Endodermal cell (in vitro differentiated cells): ENCODE data around the gene NUCKS1. TPM values are rescaled to one million over a fixed set of nuclear protein-coding genes. Genes with fewer than 3 reads are reported as not detected.

Experiments used
- DNase-seq: peaks from one replicate; pipeline ENCODE4 v3.0.0-alpha.2; 2017
- H3K27ac ChIP-seq: 2 replicates; pipeline ENCODE4 v1.5.1; 2013; ENCODE audit warnings: mild to moderate bottlenecking, low read depth, low read length, moderate library complexity
- H3K27me3 ChIP-seq: 2 replicates; pipeline ENCODE4 v1.6.1; 2013; ENCODE audit warnings: mild to moderate bottlenecking, low read length, moderate library complexity; ENCODE audit not compliant: insufficient read depth, control insufficient read depth, poor library complexity, severe bottlenecking
- H3K36me3 ChIP-seq: 2 replicates; pipeline ENCODE4 v1.7.0; 2013; ENCODE audit warnings: mild to moderate bottlenecking, low read length, moderate library complexity; ENCODE audit not compliant: control insufficient read depth, insufficient read depth
- H3K4me1 ChIP-seq: one replicate; pipeline ENCODE4 v1.7.0; 2013; ENCODE audit warnings: low read length; ENCODE audit not compliant: control insufficient read depth, insufficient read depth
- H3K4me3 ChIP-seq: 2 replicates; pipeline ENCODE4 v1.5.1; 2013; ENCODE audit warnings: mild to moderate bottlenecking, low read length, moderate library complexity
- H3K9ac ChIP-seq: 2 replicates; pipeline ENCODE4 v1.6.1; 2013; ENCODE audit warnings: mild to moderate bottlenecking, low read length, moderate library complexity; ENCODE audit not compliant: poor library complexity, severe bottlenecking; ENCODE audit errors: extremely low read depth
- H3K9me3 ChIP-seq: 2 replicates; pipeline ENCODE4 v1.6.1; 2013; ENCODE audit warnings: mild to moderate bottlenecking, low read length, moderate library complexity; ENCODE audit not compliant: control insufficient read depth
- H3K27ac Mint-ChIP-seq: 2 replicates; pipeline ENCODE4 v1.8.0; 2020; ENCODE audit warnings: mixed read lengths
- H3K27me3 Mint-ChIP-seq: 2 replicates; pipeline ENCODE4 v1.8.0; 2021; ENCODE audit warnings: mild to moderate bottlenecking, mixed read lengths; ENCODE audit not compliant: insufficient read depth
- H3K36me3 Mint-ChIP-seq: 2 replicates; pipeline ENCODE4 v1.8.0; 2020; ENCODE audit warnings: low read depth, mixed read lengths
- H3K4me1 Mint-ChIP-seq: 2 replicates; pipeline ENCODE4 v1.8.0; 2020; ENCODE audit warnings: mixed read lengths
- H3K4me3 Mint-ChIP-seq: 2 replicates; pipeline ENCODE4 v1.8.0; 2020; ENCODE audit warnings: mild to moderate bottlenecking, moderate library complexity, mixed read lengths
- H3K9me3 Mint-ChIP-seq: 2 replicates; pipeline ENCODE4 v1.8.0; 2020; ENCODE audit warnings: mild to moderate bottlenecking, mixed read lengths
- CTCF ChIP-seq: fragments of 200-600 bp; sonication (generic); conservative IDR thresholded peaks from 2 replicates; pipeline ENCODE4 v1.5.0; 2021; ENCODE audit warnings: antibody characterized with exemption, mild to moderate bottlenecking
- WGBS, 2 experiments: methylation state at CpG; one replicate each; pipeline versions ENCODE4 v1.1.5 to v1.1.7; 2013; ENCODE audit warnings: missing lambda C conversion rate in 2 of 2, mixed read lengths in 1 of 2; ENCODE audit not compliant: insufficient coverage in 1 of 2, insufficient read length in 1 of 2; 5-methylcytosine and 5-hydroxymethylcytosine counted together
- total RNA-seq, 2 donors: library from RNA; stranded (reverse); fragmentation: NEBNext Ultra II Directional in 1 of 2; extraction: Animal tissue kit (Norgen Biotek cat#: 25700) in 1 of 2; gene quantifications; 2 replicates in 1 of 2; 3 replicates in 1 of 2; pipeline ENCODE4 v1.2.1, GENCODE V29; 2021

NUCKS1 gene
- total RNA-seq, 2 donors from 2014 or later, result 380 to 532 TPM

DNA sequence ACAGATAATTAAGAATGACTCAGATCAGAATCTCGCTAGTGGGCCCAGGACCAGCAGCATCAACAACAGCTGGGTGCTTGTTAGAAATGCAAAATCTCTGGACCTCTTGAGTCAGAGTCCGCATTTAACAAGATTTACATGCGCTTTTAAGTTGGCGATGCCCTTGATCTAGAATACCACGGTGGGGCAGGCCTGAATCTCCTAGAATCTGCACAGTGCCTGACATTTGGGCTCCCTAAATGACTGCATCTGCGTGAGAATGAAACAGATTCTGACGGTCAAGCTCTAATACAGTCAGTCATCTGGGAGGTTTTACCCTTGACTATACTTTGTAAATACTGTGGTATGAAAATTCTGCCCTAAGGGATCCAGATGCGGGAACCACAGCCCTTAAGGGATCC, 42.5 kb upstream of the NUCKS1 start:
- Mint-ChIP-seq H3K36me3 (peaks cover 29% of the 10 kb centered on the region), H3K27ac (no peak overlapping the region), H3K4me1 (peaks cover 9% of the 10 kb centered on the region), H3K9me3 (no peaks in the 10 kb centered on the region), H3K4me3 (no peak overlapping the region), H3K27me3 (no peaks in the 10 kb centered on the region)
- Histone ChIP-seq H3K4me3 (no peak overlapping the region), H3K9ac (no peak overlapping the region), H3K27ac (no peak overlapping the region), H3K36me3 (peaks cover 25% of the 10 kb centered on the region), H3K4me1 (no peaks in the 10 kb centered on the region), H3K9me3 (no peaks in the 10 kb centered on the region), H3K27me3 (no peaks in the 10 kb centered on the region)
- DNase-seq, result no peak
- WGBS, 2 experiments, result 89 to 90% methylated on average over 6 to 8 of the region's 8 CpGs
- TF ChIP-seq CTCF, result no peak

DNA sequence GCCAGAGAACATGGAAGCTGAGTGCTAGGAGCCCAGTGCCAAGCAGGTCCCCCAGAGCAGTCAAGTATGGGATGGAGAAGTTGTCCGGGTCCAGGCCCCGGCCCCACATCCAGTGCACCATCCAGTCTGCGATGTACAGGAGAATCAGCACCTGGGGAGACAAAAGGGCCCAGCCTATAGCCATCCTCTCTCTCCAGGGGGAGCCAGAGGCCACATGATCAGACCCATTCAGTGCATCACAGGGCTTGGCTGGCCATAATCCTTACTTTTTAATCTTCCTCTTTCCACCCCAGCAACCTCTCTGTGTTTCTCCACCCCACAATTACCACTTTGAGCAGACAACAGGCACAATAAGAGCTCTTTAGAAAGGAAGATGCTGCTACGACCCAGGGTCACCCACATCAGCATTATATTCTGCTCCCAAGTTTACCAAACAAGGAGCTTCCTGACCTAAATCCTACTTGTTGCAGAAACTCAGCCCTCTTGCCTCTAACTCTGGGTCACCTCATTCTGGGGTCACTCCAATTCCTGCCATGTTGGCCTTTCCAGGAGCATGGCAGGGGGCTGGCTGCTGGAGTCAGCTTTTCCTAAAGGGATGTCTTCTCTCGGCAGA, 41.7 kb upstream of the NUCKS1 start:
- Mint-ChIP-seq H3K36me3 (peaks cover 22% of the 10 kb centered on the region), H3K9me3 (no peaks in the 10 kb centered on the region), H3K27ac (peak overlapping the region; percentile 38), H3K4me3 (no peak overlapping the region), H3K4me1 (peaks cover 5% of the 10 kb centered on the region), H3K27me3 (no peaks in the 10 kb centered on the region)
- Histone ChIP-seq H3K36me3 (peaks cover 23% of the 10 kb centered on the region), H3K4me3 (no peak overlapping the region), H3K4me1 (no peaks in the 10 kb centered on the region), H3K27ac (no peak overlapping the region), H3K9me3 (no peaks in the 10 kb centered on the region), H3K27me3 (no peaks in the 10 kb centered on the region), H3K9ac (no peak overlapping the region)
- peak; percentile 92 for TF ChIP-seq CTCF
- 78 to 83% methylated on average over 3 to 5 of the region's 5 CpGs for WGBS, 2 experiments
- peak; percentile 88 for DNase-seq

DNA sequence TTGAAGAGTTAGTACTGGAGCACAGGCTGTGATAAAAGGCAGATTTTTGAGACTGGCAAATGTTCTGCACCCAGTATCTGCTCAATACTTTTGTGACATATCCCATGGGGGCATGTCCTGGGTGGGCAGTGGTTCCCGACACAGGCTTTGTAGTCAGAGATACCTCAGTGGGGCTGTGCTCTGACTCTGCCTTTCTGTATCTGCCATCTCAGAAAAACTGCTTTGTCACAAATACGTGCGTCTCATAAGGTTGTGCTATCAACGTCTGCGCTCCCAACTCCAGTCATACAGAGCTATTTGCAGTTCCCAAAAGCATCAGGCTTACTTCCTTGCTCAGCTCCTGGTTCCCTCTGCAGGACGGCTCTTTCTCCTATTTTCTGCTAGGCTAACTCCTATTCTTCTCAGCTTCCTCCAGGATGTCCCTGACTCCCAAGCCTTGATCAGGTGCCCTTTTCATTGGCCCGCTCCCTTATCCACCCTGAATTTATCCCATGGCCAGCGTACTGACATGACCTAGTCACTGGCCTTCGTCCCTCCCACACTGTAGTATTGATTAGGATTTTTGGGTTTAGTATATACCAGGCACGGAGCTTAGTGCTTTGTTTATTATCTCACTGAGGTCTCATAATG, 37.4 kb upstream of the NUCKS1 start:
- Mint-ChIP-seq H3K9me3 (no peaks in the 10 kb centered on the region), H3K27me3 (no peaks in the 10 kb centered on the region), H3K4me1 (peaks cover 13% of the 10 kb centered on the region), H3K36me3 (peaks cover 7% of the 10 kb centered on the region), H3K27ac (no peak overlapping the region), H3K4me3 (no peak overlapping the region)
- H3K9me3 ChIP-seq, result no peaks in the 10 kb centered on the region
- no peak overlapping the region for H3K4me3 ChIP-seq
- peaks cover 12% of the 10 kb centered on the region for H3K36me3 ChIP-seq
- DNase-seq, result no peak
- H3K27me3 ChIP-seq, result no peaks in the 10 kb centered on the region
- no peak overlapping the region for H3K9ac ChIP-seq
- TF ChIP-seq CTCF, result peak; percentile 29
- H3K4me1 ChIP-seq, result peaks cover 5% of the 10 kb centered on the region
- H3K27ac ChIP-seq, result no peak overlapping the region
- WGBS, 2 experiments, result 86 to 90% methylated on average over 10 of the region's 10 CpGs
